OCI-LY3 (cell line): ENCODE results near the gene BCKDHA.

ENCODE experiments used
- H2AFZ ChIP-seq: fragments of 200-600, 300-600 bp; shearing (Covaris generic); 2 replicates; pipeline ENCODE4 v1.6.0; 2014; ENCODE audit warnings: antibody characterized with exemption, low read depth, low read length
- H3K27ac ChIP-seq: fragments of 200-600, 300-600 bp; sonication (generic); 2 replicates; pipeline ENCODE4 v1.5.1; 2014; ENCODE audit warnings: mild to moderate bottlenecking, low read length, moderate library complexity, mixed read lengths
- H3K27me3 ChIP-seq: fragments of 200-600, 300-600 bp; sonication (generic); 2 replicates; pipeline ENCODE4 v1.6.1; 2014; ENCODE audit warnings: low read depth, low read length, mixed read lengths
- H3K36me3 ChIP-seq: fragments of 200-600, 300-600 bp; sonication (generic); replicated peaks from 2 replicates; pipeline ENCODE3; 2014; ENCODE audit warnings: low read depth, low read length, mixed read lengths
- H3K4me1 ChIP-seq: fragments of 300-600, 200-600 bp; sonication (generic); 2 replicates; pipeline ENCODE4 v1.6.1; 2014; ENCODE audit warnings: low read length, mixed read lengths
- H3K4me2 ChIP-seq: fragments of 200-600, 300-600 bp; sonication (generic); 2 replicates; pipeline ENCODE4 v1.6.1; 2014; ENCODE audit warnings: low read length, mixed read lengths
- H3K4me3 ChIP-seq: fragments of 300-600, 200-600 bp; sonication (generic); 2 replicates; pipeline ENCODE4 v1.5.1; 2014; ENCODE audit warnings: antibody characterized with exemption, mild to moderate bottlenecking, low read length, moderate library complexity
- H3K79me2 ChIP-seq: fragments of 300-600, 200-600 bp; shearing (Covaris generic); 2 replicates; pipeline ENCODE4 v1.6.1; 2014; ENCODE audit warnings: mild to moderate bottlenecking, low read length, mixed read lengths
- H3K9ac ChIP-seq: fragments of 300-600, 200-600 bp; shearing (Covaris generic); 2 replicates; pipeline ENCODE4 v1.6.0; 2014; ENCODE audit warnings: mild to moderate bottlenecking, low read length, moderate library complexity
- H3K9me3 ChIP-seq: fragments of 200-600, 300-600 bp; shearing (Covaris generic); 2 replicates; pipeline ENCODE4 v1.6.1; 2014; ENCODE audit warnings: low read length, mixed read lengths; ENCODE audit not compliant: insufficient read depth
- H4K20me1 ChIP-seq: fragments of 200-600, 300-600 bp; sonication (generic); 2 replicates; pipeline ENCODE4 v1.6.1; 2016; ENCODE audit warnings: low read length, mixed read lengths; ENCODE audit not compliant: insufficient read depth
- CTCF ChIP-seq: fragments of 200-600, 300-600 bp; sonication (generic); IDR thresholded peaks from 2 replicates; pipeline ENCODE4 v1.5.1; 2014; ENCODE audit warnings: antibody characterized with exemption, low read length, low read depth
- EZH2phosphoT487 ChIP-seq: fragments of 200-600 bp; shearing (Covaris generic); IDR thresholded peaks from 2 replicates; pipeline ENCODE4 v1.6.1; 2018; ENCODE audit warnings: antibody characterized with exemption, mixed run types, low read depth

Gene BCKDHA

DNA sequence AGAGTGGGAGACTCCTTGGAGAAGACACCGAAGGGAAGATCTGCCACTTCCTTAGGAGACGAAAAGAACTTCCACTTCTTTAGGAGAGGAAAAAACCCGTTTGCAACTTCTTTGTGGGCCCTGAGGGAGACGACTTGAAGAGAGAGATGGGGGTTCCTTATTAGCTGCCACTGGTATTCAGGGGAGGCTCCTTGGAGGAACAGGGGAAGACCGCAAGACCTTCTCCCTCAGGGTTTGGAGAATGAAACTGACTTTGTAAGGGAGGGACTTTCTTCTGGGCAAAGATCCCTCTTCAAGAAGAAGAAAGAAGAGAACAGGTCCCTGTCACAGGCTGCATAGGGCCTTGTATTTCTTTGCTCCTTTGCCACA, 416 bp downstream of the BCKDHA start:
- no peak for TF ChIP-seq EZH2phosphoT487
- no peak for TF ChIP-seq CTCF
- Histone ChIP-seq H3K79me2 (peaks cover 56% of the 10 kb centered on the region), H3K4me3 (peak overlapping the region; percentile 84), H3K4me2 (peak overlapping the region; percentile 96), H3K9ac (peak overlapping the region; percentile 80), H3K36me3 (peaks cover 8% of the 10 kb centered on the region), H3K9me3 (no peaks in the 10 kb centered on the region), H4K20me1 (no peaks in the 10 kb centered on the region), H3K27me3 (no peaks in the 10 kb centered on the region), H3K27ac (no peak overlapping the region), H3K4me1 (peaks cover 26% of the 10 kb centered on the region), H2AFZ (peak overlapping the region; percentile 82)

- H3K4me2 ChIP-seq = peak overlapping the region; percentile 96
- H3K4me1 ChIP-seq = peaks cover 26% of the 10 kb centered on the region
- H3K27ac ChIP-seq = no peak overlapping the region
- peaks cover 8% of the 10 kb centered on the region for H3K36me3 ChIP-seq
- no peaks in the 10 kb centered on the region for H3K27me3 ChIP-seq
- H4K20me1 ChIP-seq = no peaks in the 10 kb centered on the region
- H3K79me2 ChIP-seq = peaks cover 53% of the 10 kb centered on the region
- H3K9ac ChIP-seq = peak overlapping the region; percentile 80
- no peaks in the 10 kb centered on the region for H3K9me3 ChIP-seq
- H3K4me3 ChIP-seq = peak overlapping the region; percentile 84
- no peak overlapping the region for H2AFZ ChIP-seq
- TF ChIP-seq EZH2phosphoT487 = no peak
- TF ChIP-seq CTCF = no peak
Measured at GRCh38 chr19:41398598-41398997, 980 bp downstream of the BCKDHA start.

- TF ChIP-seq EZH2phosphoT487 = no peak
- TF ChIP-seq CTCF = no peak
Measured at GRCh38 chr19:41399091-41399490, 1.5 kb downstream of the BCKDHA start.

GRCh38 chr19:41399525-41399924, 1.9 kb downstream of the BCKDHA start:
- Histone ChIP-seq H3K36me3 (peaks cover 8% of the 10 kb centered on the region), H3K79me2 (peaks cover 44% of the 10 kb centered on the region), H3K9me3 (no peaks in the 10 kb centered on the region), H3K9ac (no peak overlapping the region), H2AFZ (no peak overlapping the region), H3K27me3 (no peaks in the 10 kb centered on the region), H4K20me1 (no peaks in the 10 kb centered on the region), H3K4me1 (peaks cover 26% of the 10 kb centered on the region), H3K27ac (no peak overlapping the region), H3K4me2 (no peak overlapping the region), H3K4me3 (no peak overlapping the region)
- TF ChIP-seq CTCF (no peak), EZH2phosphoT487 (no peak)

More at GRCh38 chr19:41399091-41399490, 1.5 kb downstream of the BCKDHA start:
- H3K4me2 ChIP-seq = peak overlapping the region; percentile 96
- no peaks in the 10 kb centered on the region for H3K27me3 ChIP-seq
- H3K27ac ChIP-seq = no peak overlapping the region
- H3K9ac ChIP-seq = peak overlapping the region; percentile 80; the same call in 1 of the 2 replicates
- H3K9me3 ChIP-seq = no peaks in the 10 kb centered on the region
- H3K4me3 ChIP-seq = peak overlapping the region; percentile 84
- H3K79me2 ChIP-seq = peaks cover 48% of the 10 kb centered on the region
- H4K20me1 ChIP-seq = no peaks in the 10 kb centered on the region
- H2AFZ ChIP-seq = no peak overlapping the region
- H3K36me3 ChIP-seq = peaks cover 8% of the 10 kb centered on the region
- H3K4me1 ChIP-seq = peaks cover 26% of the 10 kb centered on the region
